ENCODE results near the gene CLSTN3.

DNA sequence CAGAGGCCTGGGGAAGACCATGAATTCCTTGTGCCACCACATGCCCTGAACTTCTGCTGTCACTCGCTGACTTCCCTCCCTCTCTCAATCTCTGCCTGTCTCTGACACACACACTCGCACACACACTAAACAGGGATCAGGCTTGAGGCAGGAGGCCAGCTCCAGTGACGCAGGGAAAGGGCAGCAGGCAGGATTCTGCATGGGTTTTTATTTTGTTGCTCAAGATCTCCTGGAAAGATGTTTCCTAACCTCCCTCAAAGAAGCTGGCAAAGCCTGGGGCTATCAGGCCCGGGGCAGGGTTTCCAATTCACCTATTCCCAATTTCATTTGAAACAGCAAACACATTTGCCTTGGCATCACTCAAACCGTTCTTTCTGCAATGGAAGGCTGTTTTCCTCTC lies 31.6 kb downstream of the CLSTN3 start:
- TF ChIP-seq, protein P1, sequence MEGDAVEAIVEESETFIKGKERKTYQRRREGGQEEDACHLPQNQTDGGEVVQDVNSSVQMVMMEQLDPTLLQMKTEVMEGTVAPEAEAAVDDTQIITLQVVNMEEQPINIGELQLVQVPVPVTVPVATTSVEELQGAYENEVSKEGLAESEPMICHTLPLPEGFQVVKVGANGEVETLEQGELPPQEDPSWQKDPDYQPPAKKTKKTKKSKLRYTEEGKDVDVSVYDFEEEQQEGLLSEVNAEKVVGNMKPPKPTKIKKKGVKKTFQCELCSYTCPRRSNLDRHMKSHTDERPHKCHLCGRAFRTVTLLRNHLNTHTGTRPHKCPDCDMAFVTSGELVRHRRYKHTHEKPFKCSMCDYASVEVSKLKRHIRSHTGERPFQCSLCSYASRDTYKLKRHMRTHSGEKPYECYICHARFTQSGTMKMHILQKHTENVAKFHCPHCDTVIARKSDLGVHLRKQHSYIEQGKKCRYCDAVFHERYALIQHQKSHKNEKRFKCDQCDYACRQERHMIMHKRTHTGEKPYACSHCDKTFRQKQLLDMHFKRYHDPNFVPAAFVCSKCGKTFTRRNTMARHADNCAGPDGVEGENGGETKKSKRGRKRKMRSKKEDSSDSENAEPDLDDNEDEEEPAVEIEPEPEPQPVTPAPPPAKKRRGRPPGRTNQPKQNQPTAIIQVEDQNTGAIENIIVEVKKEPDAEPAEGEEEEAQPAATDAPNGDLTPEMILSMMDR (IDR thresholded peaks at IDR 0.05; ENCODE audit: control extremely low read depth in 1 of 3, insufficient read depth in 1 of 3, low read depth in 1 of 3, low read length in 3 of 3): no peak
- TF ChIP-seq SIN3A (conservative IDR thresholded peaks at IDR 0.05 in 1 of 2, IDR thresholded peaks at IDR 0.05 in 1 of 2; ENCODE audit: low read depth in 1 of 2, low read length in 2 of 2) (no peak), JUND (IDR thresholded peaks at IDR 0.05; ENCODE audit: low read length) (no peak), EP300 (IDR thresholded peaks at IDR 0.05; ENCODE audit: borderline replicate concordance in 1 of 2, low read depth in 2 of 2, low read length in 2 of 2) (no peak), KDM5A (IDR thresholded peaks at IDR 0.05; ENCODE audit: low read length) (no peak)
